Right ventricle myocardium inferior (tissue), 1 donor: ENCODE measurements around the gene BPIFA2. TPM values are rescaled to one million over a fixed set of nuclear protein-coding genes. Genes with fewer than 3 reads are reported as not detected.
"Not testable (repeated sequence)": the region's sequence is repeated elsewhere in the genome, so short reads cannot be mapped to it uniquely, and the experiment has no call there.

Source experiments
- ATAC-seq: fragments of 200-7000 bp; cut with Tn5 transposase; one replicate; pipeline ENCODE4 v1.9.1; 2020; ENCODE audit warnings: mild to moderate bottlenecking, moderate library complexity
- DNase-seq: peaks from one replicate; pipeline ENCODE4 v3.0.0; 2021; ENCODE audit errors: missing footprints
- intact Hi-C: fragments of 100-400 bp; cut with DNase I; formaldehyde crosslinking; loops from one replicate; pipeline ENCODE4 v1.11.0; 2022
- long read RNA-seq: library from polyadenylated mRNA; unstranded; transcript quantifications from one replicate; pipeline ENCODE4 v2.0.0, GENCODE V29; 2021
- total RNA-seq: library from RNA; stranded (reverse); fragmentation: NEBNext Ultra II Directional; extraction: Animal tissue kit (Norgen Biotek cat#: 25700); gene quantifications from one replicate; pipeline ENCODE4 v1.2.1, GENCODE V29; 2021
- donor health status: DM: no; HTN: yes; CAD: no; lungs with severe emphysema.

The BPIFA2 gene
- total RNA-seq, result not detected
- long read RNA-seq, result 0 reads

- intact Hi-C loops, result no loop called here
- DNase-seq (no peak), ATAC-seq (no peak)
Observed at GRCh38 chr20:33167859-33168258, at the start of gene BPIFA2. Gene BPIFA2 (plus strand): TSS chr20:33168159. CDS start chr20:33169146, 987 bp downstream.

DNA sequence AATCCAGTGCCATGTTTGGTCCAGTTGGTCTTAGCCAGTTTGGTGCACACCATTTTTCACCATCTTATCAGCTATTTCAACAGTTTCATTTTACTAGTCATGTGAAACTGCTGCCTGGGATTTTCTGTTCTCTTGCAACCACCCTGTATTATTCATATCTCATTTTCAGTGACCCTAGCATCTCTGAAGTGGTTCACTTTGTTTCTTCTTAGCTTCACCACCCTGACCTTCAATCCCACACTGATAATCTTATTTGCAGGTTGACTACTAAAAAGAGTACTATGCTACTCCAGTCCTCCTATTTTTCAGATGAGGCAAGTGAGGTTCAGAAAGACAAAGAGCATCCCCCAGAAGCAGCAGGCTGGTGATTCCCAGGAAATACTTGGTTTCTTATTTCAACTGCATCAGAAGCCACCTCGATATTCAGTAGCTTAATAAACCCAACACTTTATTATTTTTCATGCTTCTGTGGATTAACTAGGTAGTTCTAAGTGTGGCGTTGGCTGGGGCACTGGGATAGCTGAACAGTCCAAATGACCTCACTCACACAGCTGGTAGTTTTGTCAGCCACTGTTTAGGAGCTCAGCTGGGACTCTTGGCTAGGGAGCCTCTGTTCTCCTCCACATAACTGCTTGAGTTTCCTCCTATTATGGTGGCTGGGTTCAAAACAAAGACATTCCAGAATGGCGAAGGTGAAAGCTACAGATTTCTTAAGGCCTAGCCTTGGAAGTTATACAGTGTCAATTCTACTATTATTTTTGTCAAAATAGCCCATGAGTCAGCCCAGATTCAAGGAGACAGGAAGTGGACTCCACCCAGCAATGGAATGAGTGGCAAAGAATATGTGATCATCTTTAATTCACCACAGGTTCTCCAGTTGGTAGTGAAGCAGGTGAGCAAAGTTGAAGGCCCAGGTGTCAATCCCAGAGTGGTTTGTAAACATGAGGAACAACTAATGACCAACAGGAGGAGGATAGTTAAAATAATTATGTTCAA, 47.9 kb upstream of the BPIFA2 start:
- no peak for DNase-seq
- ATAC-seq, result no peak
- intact Hi-C loops, result no loop called here

- no peak for DNase-seq
- intact Hi-C loops, result no loop called here
- ATAC-seq, result no peak
Observed at GRCh38 chr20:33120934-33121333, 47.0 kb upstream of the BPIFA2 start.

DNA sequence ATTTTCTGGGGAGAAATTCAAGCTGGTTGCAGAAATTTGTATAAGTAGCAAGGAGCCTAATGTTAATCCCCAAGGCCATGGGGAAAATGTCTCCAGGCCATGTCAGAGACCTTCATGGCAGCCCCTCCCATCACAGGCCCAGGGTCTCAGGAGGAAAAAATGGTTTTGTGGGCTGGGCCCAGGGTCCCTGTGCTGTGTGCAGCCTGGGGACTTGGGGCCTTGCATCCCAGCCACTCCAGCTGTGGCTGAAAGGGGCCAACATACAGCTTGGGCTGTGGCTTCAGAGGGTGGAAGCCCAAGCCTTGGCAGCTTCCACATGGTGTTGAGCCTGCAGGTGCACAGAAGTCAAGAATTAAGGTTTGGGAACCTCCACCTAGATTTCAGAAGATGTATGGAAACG, 45.7 kb upstream of the BPIFA2 start:
- ATAC-seq, DNase-seq, intact Hi-C loops: not testable (repeated sequence)

- intact Hi-C loops, result no loop called here
- ATAC-seq (no peak), DNase-seq (no peak)
Observed at GRCh38 chr20:33124261-33124660, 43.7 kb upstream of the BPIFA2 start.

DNA sequence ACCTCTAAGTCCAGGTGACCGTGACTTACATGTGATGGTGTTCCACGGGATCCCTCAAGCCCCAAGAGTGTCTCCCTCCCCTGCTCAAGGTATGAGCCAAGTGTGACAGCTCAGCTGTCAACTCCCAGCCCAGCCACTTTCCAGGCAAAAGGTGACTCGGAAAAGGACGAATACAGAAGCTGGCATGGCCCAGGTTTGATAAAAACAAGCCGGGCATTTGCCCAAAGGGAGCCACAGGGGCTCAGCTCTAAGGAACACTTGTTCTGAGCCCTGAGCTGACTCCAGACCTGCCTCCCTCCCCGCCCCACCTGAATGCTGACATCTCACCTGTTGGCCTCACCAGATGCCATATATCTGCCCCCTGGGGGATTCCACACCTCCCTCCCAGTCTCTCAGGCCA, 43.0 kb upstream of the BPIFA2 start:
- intact Hi-C loops, result no loop called here
- ATAC-seq, result peak; percentile 67
- no peak for DNase-seq

DNA sequence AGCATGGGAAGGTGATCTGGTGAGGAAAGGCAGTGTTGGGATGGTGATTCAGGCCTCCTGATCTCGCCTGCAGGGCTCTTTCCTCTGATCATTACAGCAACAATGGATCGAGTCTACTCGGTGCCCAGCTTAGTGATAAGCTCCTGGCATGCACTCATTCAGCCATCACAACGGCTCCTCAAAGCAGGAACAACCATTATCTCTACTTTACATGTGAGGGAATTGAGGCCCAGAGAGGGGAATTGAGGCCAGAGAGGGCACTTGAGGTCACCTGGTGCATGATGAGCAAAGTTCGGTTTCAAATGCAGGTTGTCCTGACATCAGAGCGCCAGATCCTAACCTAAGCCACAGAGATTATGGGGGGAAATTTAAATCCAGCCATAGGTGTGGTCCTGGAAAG, 42.0 kb upstream of the BPIFA2 start:
- intact Hi-C loops, result no loop called here
- DNase-seq (no peak), ATAC-seq (peak; percentile 70)

DNA sequence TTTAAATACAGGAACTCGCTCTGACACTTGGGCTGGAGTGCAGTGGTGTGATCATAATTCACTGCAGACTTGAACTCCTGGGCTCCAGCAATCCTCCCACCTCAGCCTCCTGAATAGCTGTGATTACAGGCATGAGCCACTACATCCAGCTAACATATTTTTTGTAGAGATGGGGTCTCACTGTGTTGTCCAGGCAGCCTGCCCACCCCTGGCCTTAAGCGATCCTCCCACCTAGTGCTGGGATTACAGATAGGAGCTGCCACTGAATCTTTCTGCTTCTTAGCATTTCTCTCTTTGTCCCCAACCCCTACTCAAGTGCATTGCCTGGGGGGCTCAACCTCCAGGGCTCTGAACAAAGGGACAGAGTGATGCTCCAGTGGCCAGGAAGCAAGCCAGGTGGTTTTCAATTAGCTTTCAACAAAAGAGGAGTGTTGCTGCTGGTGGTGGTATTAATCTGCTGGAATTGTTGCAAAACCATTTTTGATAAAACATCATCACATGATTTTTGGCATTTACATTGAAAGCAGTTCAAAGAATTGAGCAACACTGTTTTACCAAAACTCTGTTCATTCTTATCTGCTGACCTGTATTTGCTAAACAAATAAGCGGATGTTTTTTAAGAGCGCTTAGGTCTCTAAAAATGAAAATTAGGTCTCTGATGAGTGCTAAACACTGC, 40.4 kb upstream of the BPIFA2 start:
- no peak for DNase-seq
- no peak for ATAC-seq
- intact Hi-C loops, result no loop called here

- intact Hi-C loops, result no loop called here
- ATAC-seq (no peak), DNase-seq (no peak)
Observed at GRCh38 chr20:33130568-33131061, 37.3 kb upstream of the BPIFA2 start.

- no peak for DNase-seq
- no peak for ATAC-seq
- intact Hi-C loops, result no loop called here
Observed at GRCh38 chr20:33131949-33132473, 35.9 kb upstream of the BPIFA2 start.

DNA sequence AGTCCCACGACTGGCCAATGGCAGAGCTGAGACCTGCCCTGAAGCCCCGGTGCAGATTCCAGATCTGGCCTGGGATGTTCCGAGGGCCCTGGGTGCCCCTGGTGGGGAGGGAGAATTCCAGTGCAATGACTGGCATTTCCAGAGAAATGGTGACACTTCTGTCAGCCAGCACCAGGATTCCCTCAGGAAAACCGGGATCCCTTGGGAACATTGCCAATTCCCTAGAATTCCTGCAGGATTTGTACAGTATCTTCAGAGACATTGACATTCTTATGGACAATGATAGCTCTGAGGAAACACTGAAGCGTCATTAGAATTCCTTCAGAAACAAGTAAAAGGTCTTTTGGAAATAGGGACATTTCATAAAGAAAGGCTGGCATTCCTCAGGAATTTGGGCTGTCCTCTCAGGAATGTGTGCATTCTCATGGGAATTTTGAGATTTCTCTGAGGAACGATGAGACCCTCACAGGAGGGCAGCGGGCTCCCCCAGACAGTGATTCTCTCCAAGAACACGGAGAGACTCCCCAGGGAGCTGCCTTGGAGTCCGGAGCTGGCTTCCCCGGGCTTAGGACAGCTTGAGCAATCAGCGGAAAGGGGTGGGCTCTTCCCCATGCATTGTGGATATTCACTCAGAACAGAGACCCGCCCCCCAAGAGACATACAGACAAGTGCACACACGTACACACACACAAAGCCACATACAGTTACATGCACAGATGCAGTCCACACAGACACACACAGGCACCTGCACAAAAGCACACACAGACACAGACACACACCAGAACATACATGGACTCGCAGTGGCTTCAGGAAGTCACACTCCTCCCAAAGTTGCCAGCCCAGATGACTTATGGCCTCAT, 35.2 kb upstream of the BPIFA2 start:
- no peak for ATAC-seq
- DNase-seq, result no peak
- intact Hi-C loops, result no loop called here

GRCh38 chr20:33133373-33133941, 34.5 kb upstream of the BPIFA2 start:
- ATAC-seq (no peak), DNase-seq (no peak)
- intact Hi-C loops, result no loop called here

DNA sequence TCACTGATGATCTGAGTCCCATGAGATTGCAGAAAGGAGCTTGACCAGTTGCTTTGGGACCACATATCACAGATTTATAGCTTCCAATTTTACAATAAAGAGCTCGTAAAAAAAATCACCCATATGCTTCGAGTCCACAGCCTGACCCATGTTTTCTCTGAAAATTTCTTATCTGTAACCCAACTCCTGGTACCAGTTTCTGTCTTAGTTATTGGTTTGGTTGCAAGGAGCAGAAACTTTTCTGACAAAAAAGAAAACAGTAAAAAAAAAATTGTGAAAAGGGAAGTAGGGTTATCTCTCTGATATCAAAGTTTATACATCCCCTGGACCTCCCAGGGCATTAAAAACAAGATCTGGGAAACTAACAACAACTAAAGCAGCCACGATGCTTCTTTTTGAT, 30.8 kb upstream of the BPIFA2 start:
- intact Hi-C loops, result no loop called here
- ATAC-seq (no peak), DNase-seq (no peak)

DNA sequence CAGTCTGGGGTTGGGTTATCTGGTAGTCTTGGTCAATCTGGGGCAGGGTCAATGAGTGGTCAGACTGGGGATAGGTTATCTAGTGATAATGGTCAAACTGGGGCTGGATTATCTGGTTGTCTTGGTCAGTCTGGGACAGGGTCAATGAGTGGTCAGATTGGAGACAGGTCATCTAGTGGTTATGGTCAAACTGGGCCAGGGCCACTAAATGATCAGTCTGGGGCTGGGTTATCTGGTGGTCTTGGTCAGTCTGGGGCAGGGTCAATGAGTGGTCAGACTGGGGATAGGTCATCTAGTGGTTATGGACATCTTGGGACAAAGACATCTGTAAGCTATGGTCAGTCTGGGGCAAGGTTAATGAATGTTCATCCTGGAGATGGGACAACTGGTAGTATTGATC, 28.5 kb upstream of the BPIFA2 start:
- no peak for ATAC-seq
- intact Hi-C loops, result no loop called here
- DNase-seq, result no peak

DNA sequence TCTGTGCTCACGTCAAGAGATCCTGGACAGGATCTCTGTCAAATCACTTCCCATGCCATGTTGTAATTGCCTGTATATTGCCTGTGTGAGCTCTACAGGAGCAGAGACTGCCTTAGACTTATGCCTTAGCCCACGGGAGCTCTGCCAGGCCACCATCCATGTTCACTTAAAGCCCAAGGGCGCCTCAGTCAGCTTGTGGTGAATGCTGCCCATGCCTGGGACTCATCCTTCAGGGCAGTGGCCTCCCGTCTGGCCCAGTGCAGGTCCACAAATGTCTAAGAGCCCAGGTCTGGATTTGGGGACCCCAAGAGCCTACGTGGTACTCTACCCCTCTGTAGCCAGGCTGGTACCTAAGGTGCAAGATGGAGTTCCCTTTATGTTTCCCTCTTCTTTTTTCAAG, 22.4 kb upstream of the BPIFA2 start:
- intact Hi-C loops, result no loop called here
- no peak for ATAC-seq
- DNase-seq, result no peak

DNA sequence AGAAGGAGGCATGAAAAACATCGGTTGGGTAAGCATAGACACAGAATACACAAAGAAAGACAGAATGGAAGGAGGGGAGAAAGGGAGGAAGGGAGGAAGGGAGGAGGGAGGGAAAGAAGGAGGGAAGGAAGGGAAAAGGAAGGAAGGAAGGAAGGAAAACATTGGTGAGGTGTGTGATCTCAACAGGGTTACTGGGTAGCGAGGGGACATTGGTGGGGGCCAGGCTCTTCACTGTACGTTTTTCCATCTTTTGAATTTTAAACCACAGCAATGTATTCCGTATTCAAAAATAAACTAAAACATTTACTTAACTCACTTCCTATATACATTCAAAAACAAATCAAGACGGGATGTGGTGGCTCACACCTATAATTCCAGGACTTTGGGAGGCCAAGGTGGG, 20.7 kb upstream of the BPIFA2 start:
- ATAC-seq (no peak), DNase-seq (no peak)
- intact Hi-C loops, result no loop called here

DNA sequence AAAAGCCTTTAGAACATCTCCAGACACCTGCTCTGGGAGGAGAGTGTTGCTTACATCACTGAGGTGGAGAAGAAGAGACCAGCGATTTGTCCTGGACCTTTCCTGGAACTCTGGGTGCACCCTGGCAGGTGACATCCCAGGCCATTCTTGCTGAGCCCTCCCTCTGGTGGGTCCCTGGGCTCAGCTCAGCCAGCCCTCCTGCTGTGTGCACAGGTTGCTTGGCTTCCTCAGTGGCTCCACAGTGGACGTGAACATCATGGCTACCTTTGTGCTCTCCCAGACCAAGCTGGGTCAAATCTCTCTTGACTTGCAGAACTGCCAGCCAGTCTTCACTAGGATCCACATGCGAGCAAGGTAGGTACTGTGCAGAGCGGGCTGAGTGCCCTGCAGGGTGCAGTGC, 19.9 kb upstream of the BPIFA2 start:
- DNase-seq (no peak), ATAC-seq (no peak)
- intact Hi-C loops, result no loop called here

- intact Hi-C loops, result no loop called here
- DNase-seq (no peak), ATAC-seq (no peak)
Observed at GRCh38 chr20:33154252-33154651, 13.7 kb upstream of the BPIFA2 start.
